ENCODE results near the gene RNF135.

DNA sequence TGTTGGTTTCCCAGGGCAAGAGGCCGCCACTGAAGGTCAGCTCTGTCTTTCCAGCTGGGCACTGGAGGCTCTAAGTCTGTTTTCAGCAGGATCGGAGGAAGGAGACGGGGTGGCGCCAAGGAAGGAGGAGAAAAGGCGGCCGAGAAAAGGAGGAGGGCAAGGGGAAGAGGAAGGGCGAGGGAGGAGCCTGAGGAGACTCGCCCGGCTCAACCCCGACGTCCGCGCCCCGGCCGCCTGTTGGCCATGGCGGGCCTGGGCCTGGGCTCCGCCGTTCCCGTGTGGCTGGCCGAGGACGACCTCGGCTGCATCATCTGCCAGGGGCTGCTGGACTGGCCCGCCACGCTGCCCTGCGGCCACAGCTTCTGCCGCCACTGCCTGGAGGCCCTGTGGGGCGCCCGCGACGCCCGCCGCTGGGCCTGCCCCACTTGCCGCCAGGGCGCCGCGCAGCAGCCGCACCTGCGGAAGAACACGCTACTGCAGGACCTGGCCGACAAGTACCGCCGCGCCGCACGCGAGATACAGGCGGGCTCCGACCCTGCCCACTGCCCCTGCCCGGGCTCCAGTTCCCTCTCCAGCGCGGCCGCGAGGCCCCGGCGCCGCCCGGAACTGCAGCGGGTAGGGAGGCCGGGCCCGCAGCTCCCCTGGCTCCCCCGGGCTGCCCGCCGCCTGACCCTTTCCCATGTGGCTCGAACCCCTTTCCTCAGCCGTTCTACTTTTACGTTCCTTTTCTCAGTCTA is at the start of gene RNF135:
- TF ChIP-seq, protein P1, sequence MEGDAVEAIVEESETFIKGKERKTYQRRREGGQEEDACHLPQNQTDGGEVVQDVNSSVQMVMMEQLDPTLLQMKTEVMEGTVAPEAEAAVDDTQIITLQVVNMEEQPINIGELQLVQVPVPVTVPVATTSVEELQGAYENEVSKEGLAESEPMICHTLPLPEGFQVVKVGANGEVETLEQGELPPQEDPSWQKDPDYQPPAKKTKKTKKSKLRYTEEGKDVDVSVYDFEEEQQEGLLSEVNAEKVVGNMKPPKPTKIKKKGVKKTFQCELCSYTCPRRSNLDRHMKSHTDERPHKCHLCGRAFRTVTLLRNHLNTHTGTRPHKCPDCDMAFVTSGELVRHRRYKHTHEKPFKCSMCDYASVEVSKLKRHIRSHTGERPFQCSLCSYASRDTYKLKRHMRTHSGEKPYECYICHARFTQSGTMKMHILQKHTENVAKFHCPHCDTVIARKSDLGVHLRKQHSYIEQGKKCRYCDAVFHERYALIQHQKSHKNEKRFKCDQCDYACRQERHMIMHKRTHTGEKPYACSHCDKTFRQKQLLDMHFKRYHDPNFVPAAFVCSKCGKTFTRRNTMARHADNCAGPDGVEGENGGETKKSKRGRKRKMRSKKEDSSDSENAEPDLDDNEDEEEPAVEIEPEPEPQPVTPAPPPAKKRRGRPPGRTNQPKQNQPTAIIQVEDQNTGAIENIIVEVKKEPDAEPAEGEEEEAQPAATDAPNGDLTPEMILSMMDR (IDR thresholded peaks at IDR 0.05), result no peak
- peak in 1 of 2 donors; percentile 32 for TF ChIP-seq POLR2A (IDR thresholded peaks at IDR 0.05)
